HG03520 (cell line): ENCODE results near the gene DHFR.
"Not testable (repeated sequence)": the region's sequence is repeated elsewhere in the genome, so short reads cannot be mapped to it uniquely, and the experiment has no call there.

Experiments used
- ATAC-seq: cut with Tn5 transposase; IDR thresholded peaks from one replicate; pipeline ENCODE4 v1.9.1; 2021; ENCODE audit warnings: mild to moderate bottlenecking, moderate library complexity; ENCODE audit not compliant: unreplicated experiment

Gene DHFR

DNA sequence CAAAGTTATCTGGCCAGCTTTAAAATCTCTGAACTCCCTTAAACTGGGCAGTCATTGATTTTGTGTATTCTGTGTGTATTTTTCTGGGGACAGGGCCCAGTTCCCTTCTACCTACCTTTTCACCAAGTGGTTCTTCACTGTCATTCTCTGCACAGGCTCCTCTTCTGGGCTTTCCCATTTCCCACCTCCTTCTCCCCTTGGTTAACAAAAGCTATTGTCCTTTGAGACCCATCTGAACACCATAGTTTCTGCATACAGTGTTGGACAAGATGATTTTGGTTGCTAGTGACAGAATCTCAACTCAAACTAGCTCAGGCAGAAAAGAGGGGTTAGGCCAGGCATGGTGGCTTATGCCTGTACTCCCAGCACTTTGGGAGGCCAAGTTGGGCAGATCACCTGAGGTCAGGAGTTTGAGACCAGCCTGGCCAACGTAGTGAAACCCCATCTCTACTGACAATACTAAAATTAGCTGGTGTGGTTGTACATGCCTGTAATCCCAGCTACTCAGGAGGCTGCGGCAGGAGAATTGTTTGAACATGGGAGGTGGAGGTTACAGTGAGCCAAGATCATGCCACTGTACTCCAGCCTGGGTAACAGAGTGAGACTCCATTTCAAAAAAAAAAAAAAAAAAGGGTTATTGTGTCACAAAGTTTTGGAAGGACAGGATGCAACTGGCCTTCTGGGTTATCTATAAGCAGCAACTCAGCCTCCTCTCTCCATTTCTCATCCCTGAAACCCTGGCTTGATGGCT lies 53.7 kb downstream of the DHFR start:
- no peak for ATAC-seq

- no peak for ATAC-seq
Observed at GRCh38 chr5:80597500-80597899, 57.3 kb downstream of the DHFR start.

DNA sequence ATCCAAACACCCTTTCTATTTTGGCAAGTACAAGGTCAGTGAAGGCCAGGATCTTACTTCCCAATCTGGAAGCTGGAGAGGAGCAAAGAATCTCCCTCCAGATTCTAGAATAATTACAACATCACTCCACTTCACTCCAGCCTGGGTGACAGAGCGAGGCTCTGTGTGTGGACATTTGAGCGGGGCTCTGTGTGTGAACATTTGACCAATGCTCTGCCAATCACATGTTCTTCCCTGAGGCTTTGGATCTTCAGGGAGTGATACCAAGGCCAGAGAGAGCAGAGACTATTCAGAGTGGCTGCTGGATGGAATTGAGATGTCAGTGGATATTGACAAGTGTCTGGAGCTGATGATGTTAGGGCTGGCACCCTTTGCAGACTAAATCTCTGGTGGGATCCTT lies 60.0 kb downstream of the DHFR start:
- no peak for ATAC-seq

DNA sequence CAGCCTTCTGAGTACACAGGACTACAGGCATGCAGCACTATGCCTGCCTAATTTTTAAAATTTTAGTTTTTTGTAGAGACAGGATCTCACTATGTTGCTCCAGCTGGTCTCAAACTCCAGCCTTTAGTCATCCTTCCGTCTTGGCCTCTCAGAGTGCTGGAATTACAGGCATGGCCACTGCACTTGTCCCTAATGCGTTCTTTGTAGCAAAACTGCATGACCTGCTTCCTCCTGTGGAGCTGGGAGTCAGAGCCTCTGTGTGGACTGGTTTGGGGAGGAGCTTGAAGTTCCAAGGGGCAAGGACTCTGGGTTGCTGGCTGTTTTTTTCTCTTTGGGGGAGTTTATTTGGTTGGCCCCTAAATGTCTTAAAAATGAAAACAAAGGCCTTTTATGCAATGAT lies 62.0 kb downstream of the DHFR start:
- no peak for ATAC-seq

GRCh38 chr5:80592105-80592504 lies 62.7 kb downstream of the DHFR start:
- ATAC-seq = no peak

GRCh38 chr5:80591352-80591751 lies 63.4 kb downstream of the DHFR start:
- no peak for ATAC-seq

DNA sequence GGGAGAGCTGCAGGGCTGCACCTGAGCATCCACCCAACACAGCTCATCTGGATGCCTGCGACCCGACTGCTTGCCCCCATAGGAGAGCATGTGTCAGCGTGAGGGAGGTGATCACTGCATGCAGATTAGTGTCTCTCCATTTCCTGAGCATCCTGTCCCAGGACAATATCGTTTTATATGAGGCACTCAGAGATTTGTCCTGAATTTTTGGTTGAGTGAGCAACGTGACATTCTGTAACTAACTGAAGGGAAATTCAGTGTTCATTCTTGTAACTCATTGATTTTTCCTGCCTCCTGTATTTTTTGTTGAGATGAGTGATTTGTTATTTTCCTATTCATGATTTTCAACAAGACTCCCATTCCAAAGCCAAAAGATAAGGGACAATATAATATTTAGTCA lies 64.0 kb downstream of the DHFR start:
- ATAC-seq = no peak

DNA sequence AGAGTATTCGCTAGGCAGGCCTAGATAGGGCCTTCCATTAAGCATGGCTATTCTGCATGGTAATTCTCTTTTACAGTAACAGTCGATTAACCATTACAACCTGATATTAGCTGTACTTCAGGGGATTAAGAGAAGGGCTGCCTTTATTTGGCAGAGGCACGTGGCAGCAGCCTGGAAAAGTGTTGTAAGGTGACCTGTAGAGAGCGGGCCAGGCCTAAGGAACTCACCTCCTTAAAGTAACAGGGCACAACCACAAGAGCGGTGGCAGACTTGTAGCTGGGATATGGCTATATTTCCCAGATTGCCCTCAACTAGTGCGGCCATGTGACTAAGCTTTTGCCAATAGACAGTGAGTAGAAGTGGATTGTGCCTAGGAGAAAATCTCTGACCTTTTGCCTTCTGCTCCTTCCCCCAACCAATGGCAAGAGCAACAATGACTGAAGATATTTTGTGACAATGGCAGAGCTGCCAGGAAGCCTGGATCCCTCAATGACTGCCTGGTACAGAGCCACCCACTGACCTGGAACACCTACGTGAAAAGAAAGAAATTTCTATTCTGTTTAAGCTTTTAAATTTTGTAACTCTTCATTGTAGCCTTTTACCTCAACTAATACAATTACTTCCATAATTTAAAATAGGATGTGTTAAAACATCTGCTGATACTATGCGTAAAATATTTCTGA lies 65.8 kb downstream of the DHFR start:
- no peak for ATAC-seq

DNA sequence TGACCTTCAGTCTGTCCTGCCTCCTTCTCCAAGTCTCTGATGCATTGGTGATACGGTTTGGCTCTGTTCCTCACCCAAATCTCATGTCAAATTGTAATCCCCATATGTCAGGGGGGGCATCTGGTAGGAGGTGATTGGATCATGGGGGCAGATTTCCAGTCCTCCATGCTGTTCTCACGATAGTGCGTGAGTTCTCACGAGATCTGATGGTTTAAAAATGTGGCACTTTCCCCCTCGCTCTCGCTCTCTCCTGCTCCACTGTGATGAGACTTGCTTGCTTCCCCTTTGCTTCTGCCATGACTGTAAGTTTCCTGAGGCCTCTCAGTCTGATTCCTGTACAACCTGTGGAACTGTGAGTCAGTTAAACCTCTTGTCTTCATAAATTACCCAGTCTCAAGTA lies 70.0 kb downstream of the DHFR start:
- no peak for ATAC-seq

- ATAC-seq = not testable (repeated sequence)
Observed at GRCh38 chr5:80580291-80580690, 74.5 kb downstream of the DHFR start.

DNA sequence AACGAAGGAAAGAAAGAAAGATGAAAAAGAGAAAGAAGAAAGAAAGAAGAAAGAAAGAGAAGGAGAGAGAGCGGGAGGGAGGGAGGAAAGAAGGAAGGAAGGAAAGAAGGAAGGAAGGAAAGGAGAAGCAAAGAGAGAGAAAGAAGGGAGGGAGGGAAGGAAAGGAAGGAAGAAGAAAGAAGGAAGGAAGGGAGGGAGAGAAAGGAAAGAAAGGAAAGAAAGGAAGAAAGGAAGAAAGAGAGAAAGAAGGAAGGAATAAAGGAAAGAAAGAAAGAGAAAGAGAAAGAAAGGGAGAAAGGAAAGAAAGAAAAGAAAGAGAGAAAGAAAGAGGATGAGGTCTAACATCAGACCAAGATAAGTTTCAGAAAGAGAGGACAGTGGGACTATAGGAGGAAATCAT lies 75.7 kb downstream of the DHFR start:
- no peak for ATAC-seq

DNA sequence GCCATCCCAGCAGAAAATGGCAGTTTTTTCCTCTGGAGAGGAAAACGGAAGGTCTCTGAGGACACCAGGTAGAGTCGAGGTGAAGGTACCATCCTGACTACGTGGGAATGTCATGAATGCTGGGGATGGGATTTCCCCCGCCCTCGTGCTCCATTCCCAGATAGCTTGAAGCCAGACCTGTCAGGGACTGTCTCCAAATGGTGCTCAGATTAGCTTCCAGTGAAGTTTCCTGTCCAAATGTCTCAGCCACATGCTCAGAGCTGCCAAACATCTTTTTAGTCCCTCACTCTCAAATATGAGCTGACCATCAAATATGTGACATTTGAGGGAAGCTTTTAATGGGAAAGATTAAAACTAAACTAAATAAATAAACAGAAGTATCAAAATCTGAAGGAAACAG lies 77.1 kb downstream of the DHFR start:
- no peak for ATAC-seq

- no peak for ATAC-seq
Observed at GRCh38 chr5:80576383-80576782, 78.4 kb downstream of the DHFR start.
